A549 treated with GW870086 at 1 μM for 4 hours (cell line): ENCODE data around the gene CALB2. TPM values are rescaled to one million over a fixed set of nuclear protein-coding genes. Genes with fewer than 3 reads are reported as not detected.

Experiments
- total RNA-seq: library from RNA; stranded (reverse); fragments of 200-300 nt; extraction: Qiagen RNA extraction; gene quantifications from 5 replicates; pipeline ENCODE4 v1.2.3, GENCODE V29; 2022; ENCODE audit warnings: low read depth

The CALB2 gene
- 4.7 to 7.7 TPM (median 5.8 TPM) in 5 replicates for total RNA-seq

GRCh38 chr16:71358464-71358998, at the start of gene CALB2:
Gene CALB2 (plus strand): TSS chr16:71358723. CDS start chr16:71358793, 70 bp downstream.

Other genes with a start within 250 kb of the CALB2 start
- gene HYDIN, start 128.0 kb upstream of the CALB2 start, total RNA-seq, result 0.20 to 0.61 TPM (median 0.31 TPM) in 5 replicates
- gene CMTR2, start 69.3 kb upstream of the CALB2 start, total RNA-seq, result 9.7 to 15.0 TPM (median 13.3 TPM) in 5 replicates
- gene TLE7, start 83.3 kb downstream of the CALB2 start, total RNA-seq, result not detected in 5 replicates
- 5.3 to 7.4 TPM (median 6.3 TPM) in 5 replicates for gene ZNF23, start 103.5 kb downstream of the CALB2 start, total RNA-seq
- gene ZNF19, start 130.6 kb downstream of the CALB2 start, total RNA-seq, result 1.4 to 2.3 TPM (median 1.7 TPM) in 5 replicates
- gene CHST4, start 167.7 kb downstream of the CALB2 start, total RNA-seq, result 0.08 TPM in 1 of 5 replicates, not detected in the others
- 0.02 to 0.10 TPM (median 0.02 TPM) in 3 of 5 replicates, not detected in the others for gene TAT, start 218.4 kb downstream of the CALB2 start, total RNA-seq